Activated CD8-positive, alpha-beta memory T cell treated with anti-CD3 and anti-CD28 coated beads for 48 hours (primary cell): Measurements from ENCODE around the gene RAC2.

ENCODE experiments used
- DNase-seq, 3 experiments: peaks; one replicate each; pipeline ENCODE4 v3.0.0-alpha.2; 2020; ENCODE audit warnings: low read depth in 2 of 3, low spot score in 2 of 3

RAC2 gene

DNA sequence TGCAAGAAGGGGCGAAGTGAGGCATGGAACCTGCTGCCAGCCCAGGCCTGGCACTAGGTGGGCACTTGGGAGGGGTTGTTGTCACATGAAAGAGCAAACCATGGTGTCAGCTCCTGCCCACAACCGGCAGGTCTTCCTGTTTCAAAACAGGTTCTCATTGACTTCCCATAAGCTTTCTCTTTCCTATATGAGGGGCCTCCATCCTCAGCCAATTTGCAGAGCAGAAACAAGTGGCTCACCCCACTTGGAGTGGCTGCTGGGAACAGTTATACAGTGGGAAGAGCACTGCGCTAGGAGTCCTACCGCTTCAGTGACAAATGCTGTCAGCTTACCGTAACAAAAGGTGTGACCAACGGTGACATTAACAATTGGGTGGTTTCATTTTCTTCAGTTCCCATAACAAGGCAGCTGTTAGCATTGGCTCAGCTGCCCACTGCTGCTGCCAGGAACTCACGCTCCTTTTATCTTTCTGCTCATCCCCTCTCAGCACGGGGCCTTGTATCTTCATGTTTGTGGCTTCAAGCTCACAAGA is 21.6 kb downstream of the RAC2 start:
- DNase-seq, result no peak

DNA sequence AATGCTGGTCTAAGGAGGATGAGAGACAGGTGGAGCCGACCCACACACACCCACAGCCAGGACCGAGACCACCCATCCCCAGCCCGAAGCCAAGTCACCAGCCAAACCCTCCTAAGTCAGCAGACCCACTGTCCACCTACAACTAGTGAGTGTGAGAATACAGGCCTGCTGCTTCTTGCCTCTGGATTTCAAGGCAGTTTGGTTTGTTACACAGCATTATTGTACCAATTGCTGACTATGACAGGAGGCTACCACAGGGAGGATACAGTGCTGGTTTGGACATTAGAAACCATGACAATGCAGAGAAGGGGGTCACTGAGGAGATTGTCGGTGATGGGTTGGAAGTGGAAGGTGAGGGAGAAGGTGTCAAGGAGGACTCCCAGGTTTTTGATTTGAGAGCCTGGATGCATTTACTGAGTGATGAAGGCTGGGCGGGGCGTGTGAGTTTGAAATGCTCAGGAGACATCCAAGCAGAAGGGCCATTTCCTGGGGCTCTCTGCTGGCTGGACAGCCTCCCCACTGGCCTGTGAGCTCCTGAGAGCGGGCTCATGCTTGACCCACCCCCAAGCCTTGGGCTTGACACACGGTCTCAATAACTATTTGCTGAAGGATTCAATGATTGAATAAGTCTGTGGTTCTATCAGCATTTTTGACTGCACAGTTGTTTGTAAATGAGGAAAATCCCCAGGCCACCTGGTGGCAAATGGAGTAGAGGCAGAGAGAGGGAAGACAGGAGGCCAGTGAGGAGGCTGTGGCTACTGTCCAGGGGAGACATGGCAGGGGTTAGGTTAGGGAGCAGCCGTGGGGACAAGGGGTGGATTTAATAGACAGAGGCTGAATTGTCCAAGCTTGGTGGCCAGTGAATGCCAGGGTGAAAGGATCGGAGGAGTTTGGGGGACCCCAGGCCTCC is 22.4 kb downstream of the RAC2 start:
- no peak for DNase-seq

DNA sequence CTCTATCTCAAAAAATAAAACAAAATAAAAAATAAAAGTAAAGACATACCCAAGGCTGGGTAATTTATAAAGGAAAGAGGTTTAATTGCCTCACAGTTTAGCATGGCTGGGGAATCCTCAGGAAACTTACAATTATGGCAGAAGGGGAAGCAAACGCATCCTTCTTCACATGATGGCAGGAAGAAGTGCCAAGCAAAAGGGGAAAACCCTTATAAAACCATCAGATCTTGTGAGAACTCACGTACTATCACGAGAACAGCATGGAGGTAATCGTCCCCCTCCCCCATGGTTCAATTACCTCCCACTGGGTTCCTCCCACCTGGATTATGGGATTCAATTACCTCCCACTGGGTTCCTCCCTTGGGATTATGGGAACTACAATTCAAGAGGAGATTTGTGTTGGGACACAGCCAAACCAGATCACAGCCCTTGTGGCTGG is 23.5 kb downstream of the RAC2 start:
- DNase-seq, result no peak

DNA sequence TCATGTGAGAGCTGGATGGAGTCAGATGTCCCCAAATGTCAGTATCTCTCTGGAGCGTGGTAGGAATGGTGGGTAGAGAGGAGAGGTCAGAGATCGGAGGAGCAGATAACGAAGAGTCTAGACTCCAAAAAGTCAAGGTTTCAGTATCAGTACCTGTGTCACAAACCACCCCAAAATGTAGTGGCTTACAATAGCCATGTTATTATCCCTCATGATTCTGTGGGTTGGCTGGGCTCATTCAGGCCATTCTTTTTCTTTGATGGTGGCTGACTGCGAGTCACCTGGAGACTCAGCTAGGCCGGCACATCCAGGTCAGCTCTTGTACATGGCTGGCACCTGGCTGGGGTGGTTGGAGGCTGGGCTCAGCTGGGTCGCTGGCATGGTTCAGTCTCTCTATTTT is 24.5 kb downstream of the RAC2 start:
- DNase-seq, result no peak

DNA sequence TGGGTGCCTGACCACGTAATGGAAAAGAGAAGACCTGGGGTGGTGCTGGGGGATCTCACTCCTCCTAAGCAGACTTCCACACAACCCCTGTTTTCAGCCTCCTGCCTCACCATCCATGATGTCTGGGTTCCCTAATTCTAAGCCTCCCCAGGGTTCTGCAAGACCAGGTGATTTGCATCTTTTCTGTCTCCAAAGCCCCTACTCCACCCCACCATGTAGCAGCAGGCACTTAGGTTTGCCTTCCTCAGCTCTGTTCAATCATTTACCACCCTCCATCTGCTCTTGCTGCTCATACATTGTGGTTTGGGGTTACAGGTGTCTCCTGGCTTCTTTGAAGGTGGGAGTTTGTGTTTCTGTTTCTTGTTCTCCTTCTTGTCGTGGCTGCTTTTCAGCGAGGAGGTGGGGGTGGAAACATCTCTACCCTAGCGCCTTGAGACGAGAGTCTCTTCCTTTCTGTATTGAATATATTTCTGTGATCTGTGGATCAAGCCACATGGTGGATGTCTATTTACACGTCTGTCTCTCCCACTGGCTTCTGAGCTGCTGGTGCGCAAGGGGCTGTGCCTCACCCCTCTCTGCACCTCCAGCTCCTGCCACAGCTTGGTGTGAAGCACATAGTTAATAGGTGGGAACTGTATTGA is 25.2 kb downstream of the RAC2 start:
- DNase-seq, result peak in 1 of 3 experiments; percentile 42

DNA sequence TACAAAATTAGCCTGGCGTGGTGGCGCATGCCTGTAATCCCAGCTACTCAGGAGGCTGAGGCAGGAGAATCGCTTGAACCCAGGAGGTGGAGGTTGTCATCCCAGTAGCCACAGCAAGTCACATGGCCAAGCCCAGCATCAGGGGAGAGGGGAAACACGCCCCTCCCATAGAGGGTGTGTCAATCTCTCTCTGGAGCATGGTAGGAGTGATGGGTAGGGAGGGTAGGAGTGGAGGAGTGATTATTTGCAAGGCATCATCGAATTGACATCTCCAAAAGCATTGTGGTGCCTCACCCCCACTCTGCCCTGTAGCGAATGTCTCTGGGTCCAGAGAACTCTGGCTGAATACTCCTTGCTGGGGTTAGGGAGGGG is 25.7 kb downstream of the RAC2 start:
- no peak for DNase-seq

DNA sequence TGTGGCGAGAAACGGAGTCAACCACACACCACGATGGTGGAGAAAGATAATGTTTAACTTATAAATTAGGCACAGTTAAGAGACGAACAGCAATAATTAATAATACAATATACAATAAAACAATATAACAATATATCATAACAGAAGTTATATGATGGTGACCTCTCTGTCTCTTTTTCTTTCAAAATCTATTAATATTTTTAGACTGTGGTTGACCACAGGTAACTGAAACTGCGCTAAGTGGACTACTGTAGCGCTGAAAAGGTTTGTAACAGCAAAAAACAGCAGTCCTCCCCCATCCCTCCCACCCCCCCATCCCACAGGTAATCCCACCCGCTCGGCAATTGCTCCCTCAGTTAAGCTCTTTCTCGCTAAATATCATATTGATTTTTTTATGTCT is 28.2 kb downstream of the RAC2 start:
- no peak for DNase-seq

DNA sequence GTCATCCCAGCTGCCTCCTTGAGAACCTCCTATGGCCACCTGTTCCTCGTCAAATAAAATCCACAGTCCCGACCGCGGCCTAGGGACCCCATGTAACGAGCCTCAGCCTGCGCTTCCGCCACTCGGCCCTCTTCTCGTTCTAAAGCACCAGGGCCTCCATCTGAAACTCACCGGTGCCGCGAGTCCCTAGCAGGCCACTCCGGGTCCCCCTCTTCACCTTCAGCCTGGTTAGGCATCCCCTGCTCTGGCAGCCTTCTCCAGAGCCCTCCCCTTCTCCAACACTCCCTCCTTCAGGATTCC is 29.4 kb downstream of the RAC2 start:
- DNase-seq, result no peak

DNA sequence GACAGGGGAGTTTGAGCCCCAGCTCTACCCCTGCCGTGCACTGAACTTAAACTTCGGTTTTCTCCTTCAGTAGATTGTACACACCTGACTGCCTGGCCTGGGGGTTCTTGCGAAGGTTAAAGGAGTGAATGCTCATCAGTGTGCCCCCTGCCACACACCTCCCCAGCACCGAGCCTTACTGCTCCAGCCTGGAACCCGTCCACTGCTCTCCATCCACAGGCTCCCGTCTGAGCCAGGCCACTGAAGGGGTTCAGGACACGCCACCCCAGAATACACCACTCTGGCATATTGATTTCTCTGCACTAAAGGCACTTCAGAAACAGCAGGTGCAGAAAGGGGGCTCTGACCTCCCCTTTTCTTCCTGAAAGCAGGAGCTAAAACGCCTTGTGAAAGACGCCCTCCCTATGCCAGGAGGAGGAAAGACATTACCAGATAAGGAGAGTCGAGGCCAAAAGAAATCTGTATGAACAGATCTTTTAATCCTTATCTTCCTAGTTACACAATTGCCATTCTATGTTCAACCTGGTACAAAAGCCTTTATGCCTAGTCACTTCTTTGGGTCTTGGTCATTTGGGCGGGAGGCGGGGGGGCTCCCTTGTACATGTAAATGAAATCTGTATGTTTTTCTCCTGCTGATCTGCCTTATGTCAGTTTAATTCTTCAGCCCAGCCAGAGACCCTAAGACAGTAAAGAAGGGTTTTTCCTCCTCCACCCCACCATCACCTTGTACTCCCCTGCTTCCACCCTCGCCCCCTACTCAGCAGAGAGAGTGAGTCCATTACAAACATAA is 29.9 kb downstream of the RAC2 start:
- DNase-seq, result no peak

DNA sequence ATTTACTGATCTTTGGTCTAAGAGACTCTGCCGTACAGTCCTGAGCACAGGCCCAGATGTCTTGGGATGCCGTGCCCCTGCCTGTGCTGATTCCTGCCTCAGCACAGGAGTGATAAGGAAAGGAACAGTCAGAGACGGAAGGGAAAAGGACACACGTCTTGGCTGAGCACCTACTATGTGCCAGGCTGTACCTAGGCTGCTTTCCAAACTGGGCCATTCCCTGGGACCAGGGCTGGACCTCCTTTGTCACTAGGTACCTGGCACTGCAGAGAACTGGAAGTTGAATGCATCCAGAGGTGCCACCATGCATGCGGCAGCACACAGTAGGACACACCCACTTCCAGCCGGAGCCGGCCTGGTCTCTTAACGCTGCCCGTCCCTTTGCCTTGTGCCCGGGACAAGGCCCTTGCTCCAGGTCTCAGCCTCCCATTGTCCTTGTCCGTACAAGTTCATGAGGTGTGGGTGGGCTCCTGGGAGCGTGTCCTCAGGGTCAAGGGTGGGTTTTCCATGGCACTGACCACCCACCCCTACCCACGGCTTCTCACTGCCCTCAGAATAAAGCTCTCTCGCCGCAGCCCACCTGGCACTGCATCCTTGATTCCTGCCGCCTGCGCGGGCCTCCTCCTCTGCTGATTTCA is 30.7 kb downstream of the RAC2 start:
- no peak for DNase-seq

DNA sequence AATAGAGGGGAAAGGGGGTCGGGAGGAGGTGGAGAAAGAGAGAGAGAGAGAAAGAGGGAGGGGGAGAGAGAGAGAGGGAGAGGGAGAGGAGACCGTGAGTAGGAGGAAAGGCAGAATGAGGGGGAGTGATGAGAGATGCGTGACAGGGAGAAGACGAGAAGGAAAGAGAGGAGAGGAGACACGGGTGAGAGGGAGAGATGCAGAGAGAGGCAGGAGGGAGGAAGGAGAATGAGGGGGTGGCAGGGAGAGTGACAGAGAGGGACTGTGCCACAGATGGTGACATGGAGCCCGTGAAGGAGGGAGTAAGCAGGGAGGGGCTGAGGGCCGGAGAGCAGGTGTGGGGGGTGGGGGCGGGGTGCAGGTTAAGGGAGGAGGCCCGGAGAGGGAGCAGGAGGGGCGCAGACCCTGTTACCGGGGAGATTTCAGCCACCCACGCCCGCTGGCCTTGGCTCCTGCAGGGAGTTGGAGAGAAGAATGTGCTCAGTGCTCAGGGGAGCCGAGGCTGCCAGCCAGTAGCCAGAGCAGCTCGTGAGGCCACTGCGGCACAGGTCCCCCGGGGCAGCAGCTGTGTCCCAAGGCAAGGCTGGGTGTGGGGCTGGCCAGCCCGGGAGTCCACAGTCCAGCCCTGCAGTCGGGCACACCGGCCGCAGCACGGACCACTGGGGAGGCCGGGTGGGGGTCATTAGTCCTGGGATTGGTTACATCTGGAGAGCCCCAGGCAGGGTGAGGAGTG is 31.7 kb downstream of the RAC2 start, which contains the start of gene SSTR3:
Gene SSTR3, minus strand, starts transcription at position 304 of the 733 bp plus-strand sequence. CDS start 4,674 bp downstream, outside the sequence.
- no peak for DNase-seq

DNA sequence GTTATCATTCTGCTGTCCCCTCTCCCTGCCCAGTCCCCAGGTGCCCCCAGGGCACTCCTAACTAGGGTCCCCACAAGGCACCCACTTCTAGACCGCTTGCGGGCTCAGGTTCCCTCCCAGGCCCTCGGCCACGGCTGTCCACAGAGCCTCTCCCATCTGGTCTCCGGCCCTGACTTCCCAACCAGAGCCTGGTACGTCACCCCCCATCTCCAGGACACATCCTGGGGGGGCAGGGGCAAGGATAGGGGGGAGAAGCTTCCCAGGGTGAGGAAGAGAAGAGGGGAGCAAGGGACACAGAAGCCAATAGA is 32.2 kb downstream of the RAC2 start:
- DNase-seq, result no peak

DNA sequence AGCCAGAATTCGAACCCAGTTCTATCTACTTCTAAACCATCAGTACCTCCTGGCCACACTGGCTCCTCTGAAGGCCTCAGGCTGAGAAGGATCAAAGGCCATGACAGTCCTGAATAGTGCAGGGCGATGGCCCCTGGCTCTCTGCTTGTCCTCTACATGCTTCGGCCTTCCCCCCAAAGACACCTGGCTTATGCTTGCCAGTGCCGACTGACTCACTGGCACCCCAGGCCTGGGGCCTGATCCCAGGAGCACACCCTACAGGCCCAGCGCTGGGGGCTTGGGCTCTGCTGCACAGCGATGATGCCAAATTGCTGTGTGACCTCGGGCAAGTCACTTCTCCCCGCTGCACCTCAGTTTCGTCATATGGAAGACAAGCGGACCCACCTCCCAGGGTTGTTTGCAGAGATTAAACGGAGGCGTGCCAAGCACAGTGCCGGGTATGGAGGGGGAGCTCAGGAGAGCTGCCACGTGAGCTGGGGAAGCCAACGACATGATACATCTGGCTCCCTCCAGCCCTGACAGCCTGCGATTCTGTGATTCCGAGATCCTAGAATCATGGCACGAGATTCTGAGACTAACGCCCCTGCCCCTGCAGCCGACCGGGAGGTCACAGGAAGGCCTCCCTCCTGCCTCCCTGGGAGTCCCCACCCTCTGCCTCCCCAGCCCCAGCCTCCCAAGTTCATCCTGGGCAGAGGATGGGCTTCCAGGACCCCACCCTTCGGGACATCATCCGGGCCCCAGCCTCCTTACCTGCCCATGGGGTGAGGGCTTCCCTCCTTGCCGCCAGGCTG is 32.8 kb downstream of the RAC2 start:
- no peak for DNase-seq

DNA sequence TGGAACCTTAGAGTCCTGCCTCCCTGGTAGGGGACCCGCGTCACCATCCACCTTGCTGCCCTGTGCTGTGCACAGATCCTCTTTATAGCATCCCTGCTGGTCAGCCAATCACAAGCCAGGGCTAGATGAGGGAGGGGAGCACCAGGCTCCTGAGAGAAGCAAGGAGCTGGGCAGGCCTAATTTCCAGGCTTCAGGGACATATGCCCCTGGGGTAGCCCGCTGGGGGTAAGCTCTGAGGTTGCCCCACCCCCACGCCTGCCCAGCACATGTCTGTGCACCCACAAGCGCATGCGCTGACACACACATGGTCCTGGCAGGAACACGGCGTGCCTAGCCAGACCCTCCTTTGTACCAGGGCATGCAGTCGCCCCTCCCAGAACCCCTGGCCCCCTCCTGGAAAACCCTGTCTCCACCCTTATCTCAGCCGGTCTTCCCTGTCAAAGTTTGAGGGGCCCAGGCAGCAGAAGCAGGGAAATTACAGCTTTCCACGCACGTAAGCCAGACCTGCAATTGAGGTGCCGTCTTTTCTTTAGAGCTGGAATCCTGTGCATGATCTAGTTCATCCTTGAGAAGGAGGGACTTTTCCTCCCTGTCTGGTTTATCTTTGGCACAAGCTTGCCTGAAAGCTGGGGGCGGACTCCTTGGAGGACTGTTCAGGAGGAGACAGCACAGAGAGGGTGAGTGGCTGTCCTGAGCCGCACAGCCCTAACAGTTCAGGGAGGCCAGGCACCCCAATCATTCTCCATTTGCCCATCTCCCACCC is 33.8 kb downstream of the RAC2 start:
- no peak for DNase-seq

DNA sequence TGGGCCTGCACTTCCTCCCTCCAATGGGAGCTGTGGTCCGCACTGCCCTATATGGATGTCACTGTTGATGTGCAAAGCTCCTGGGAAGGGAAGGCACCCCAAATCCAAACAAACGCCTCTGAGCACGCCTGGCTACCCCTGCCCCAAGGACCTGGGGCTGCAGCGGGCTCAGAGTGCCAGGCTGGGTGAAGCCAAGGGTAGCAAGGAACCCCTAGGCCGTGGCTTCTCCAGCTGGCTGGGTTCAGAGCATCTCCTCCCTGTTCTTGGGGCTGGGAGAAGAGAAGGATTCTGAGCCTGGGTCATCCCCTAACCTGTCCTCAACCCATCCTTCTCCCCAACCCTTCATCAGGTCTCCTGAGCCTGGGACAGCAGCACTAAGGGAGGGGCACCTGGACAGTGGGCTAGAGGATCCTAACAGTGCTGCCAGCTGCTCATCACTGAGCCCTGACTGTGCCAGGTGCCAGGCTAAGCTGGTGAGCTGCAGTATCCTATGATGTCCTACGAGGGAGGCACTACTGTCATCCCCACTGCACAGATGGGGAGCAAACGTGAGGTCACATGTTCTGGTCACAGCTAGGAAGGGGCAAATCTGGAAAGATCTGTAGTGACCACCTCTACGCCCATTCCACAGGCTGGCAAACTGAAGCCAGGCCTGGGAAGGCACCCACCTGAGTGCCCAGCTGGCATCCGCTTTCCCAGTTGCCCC is 34.8 kb downstream of the RAC2 start:
- no peak for DNase-seq

DNA sequence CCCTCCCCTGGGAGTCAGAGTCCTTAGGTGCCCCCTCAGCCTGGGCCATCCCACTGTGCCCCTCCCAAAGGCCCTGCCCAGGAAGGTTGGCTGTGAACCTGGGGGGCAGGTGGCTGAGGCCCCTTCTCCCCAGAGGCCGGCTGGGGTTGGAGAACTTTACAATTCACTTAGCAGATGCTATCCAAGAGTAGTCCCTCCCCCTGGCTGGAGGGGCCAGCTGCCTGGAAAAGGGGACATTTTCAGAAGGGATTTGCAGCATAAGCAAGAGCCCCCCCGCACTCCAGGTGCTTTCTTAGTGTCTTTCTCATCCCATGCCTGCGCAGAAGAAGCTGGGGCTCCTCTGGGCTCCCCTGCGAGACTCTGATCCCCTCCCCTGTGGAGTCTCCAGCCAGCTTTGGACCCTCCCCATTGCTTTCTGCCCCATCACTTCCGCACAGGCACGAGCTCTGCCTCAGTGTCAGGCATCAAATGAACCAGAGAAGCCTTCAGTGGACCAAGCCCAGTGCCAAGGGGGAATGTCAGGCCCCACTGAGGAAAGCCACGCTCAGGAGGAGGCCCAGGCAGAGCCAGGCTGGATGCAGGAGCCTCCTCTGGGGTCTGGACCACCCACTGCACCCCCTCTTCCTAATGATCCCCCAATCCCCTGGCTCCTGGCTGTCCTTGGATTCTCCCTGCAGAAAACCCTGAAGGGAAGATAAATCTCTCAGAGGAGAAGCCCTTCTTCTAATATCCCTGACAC is 35.5 kb downstream of the RAC2 start:
- DNase-seq, result no peak

DNA sequence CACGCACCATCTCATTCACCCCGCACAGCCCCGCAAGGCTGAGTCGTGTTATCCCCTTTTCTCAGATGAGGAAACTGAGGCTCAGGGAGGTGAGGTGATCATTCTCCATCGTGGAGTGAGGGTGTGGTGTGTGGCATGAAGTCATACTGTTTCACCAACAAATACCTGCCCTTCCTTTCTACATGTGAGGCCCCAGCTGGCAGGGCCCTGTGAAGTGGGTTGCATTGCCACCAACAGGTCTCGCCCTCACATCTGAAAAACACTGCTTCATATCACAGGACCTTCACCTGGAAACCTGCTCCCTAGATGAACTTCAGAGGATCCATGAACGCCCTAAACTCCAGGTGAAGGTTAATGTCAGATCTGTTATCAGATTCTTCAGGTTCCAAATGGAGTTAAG is 36.1 kb downstream of the RAC2 start:
- DNase-seq, result no peak
